ENCODE measurements around the gene MAGEA9.

GRCh38 chrX:149827254-149827653, 45.5 kb downstream of the MAGEA9 start:
- no peak for TF ChIP-seq CTCF (IDR thresholded peaks at IDR 0.05)
- no peak for TF ChIP-seq POLR2AphosphoS5 (IDR thresholded peaks at IDR 0.05; ENCODE audit: low read depth, low read length)
- TF ChIP-seq TCF7L2 (IDR thresholded peaks at IDR 0.05; ENCODE audit: low read depth, low read length), result no peak
- no peak for TF ChIP-seq SIN3A (IDR thresholded peaks at IDR 0.05; ENCODE audit: borderline replicate concordance, insufficient read depth, low read depth, low read length)
- no peak for TF ChIP-seq REST (IDR thresholded peaks at IDR 0.05; ENCODE audit: insufficient read depth in 1 of 2, low read depth in 2 of 2, low read length in 1 of 2)

Data from Panc1 (cell line).